IPS DF 4.7 (cell line): ENCODE measurements around the gene ABCC3.
"Not testable (repeated sequence)": the region's sequence is repeated elsewhere in the genome, so short reads cannot be mapped to it uniquely, and the experiment has no call there.

Experiments used
- DNase-seq: peaks from one replicate; pipeline ENCODE4 v3.0.0-alpha.2; 2013; ENCODE audit warnings: low spot score; ENCODE audit errors: extremely low read depth

ABCC3 gene

DNA sequence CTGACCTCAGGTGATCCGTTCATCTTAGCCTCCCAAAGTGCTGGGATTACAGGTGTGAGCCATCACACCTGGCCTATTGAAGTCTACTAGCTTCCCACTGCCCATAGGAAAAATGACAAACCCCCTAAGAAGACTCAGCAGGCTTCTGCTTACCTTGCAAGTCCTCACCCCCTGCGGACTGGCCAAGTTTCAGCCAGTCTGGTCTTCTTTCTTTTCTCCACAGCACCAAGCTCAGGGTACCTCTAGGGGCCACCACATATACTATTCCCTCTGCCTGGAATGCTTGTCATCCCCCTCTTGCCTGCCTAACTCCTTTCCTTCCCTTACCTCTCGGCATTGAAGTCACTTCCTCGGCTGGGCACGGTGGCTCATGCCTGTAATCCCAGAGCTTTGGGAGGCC, 31.2 kb downstream of the ABCC3 start:
- no peak for DNase-seq

DNA sequence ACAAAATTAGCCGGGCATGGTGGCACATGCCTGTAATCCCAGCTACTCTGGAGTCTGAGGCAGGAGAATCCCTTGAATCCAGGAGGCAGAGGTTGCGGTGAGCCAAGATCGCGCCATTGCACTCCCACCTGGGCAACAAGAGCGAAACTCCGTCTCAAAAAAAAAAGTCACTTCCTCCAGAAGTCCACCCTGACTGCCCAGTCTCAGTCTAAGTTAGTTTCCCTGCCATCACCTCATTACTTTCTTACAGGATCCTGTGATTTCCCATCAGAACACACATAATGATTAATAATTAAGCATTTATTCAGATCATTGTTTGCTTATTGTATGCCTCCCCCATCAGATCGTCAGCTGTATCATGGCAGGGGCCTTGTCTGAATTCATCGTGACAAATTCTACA, 31.6 kb downstream of the ABCC3 start:
- DNase-seq, result no peak

DNA sequence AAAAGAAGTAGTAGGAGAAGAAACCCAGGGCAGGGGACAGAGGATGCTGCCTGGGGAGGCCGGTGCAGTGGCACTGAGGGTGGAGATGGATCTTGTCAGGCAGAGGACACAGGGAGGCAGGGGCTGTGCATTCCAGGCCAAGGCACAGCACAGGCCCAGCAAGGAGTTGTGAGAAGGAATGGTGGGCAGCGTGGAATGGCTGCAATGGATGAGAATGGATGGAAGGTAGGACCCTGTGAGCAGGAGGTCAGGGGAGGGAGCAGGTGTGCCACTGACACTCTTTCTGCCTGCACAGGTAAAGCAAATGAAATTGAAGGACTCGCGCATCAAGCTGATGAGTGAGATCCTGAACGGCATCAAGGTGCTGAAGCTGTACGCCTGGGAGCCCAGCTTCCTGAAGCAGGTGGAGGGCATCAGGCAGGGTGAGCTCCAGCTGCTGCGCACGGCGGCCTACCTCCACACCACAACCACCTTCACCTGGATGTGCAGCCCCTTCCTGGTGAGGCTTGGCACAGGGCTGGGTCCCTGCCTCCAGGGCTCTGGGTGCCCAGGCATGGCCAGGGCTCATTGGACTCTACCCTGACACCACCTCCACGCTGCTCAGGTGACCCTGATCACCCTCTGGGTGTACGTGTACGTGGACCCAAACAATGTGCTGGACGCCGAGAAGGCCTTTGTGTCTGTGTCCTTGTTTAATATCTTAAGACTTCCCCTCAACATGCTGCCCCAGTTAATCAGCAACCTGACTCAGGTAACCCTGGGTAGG, 32.8 kb downstream of the ABCC3 start:
- DNase-seq, result no peak

DNA sequence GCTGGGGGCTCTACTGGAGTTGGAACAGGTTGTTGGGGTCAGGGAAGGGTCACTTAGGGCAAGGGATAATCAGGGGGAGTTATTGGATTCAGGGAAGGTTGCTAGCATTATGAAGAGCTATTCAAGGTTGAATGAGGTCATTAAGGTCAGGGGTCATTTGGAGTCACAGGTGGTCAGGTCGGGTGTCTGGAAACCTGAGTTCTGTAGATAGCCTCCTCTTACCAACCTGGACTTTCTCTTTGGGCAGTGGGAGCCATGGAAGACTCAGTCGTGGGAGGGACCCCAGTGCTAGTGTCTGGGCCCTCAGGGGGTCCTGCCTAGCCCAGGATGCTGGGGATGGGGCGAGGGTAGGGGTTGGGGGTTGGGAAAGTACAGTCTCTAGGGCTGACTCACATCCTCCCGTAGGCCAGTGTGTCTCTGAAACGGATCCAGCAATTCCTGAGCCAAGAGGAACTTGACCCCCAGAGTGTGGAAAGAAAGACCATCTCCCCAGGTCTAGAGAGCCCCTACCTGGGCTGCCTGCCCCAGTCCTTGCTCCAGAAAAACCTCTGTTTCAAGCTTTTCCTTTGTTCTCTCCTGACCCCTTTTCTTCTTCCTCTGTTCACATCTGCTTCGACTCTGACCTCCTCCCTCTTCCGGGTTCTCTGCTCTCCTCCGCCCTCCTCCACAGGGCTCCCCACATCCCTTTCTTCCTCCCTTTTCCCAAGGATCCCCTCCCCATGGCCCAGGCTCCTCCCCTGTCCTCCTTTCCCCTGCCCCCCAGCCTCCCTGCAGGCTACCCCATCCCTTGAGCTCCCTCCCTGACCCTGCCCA, 33.5 kb downstream of the ABCC3 start:
- no peak for DNase-seq

DNA sequence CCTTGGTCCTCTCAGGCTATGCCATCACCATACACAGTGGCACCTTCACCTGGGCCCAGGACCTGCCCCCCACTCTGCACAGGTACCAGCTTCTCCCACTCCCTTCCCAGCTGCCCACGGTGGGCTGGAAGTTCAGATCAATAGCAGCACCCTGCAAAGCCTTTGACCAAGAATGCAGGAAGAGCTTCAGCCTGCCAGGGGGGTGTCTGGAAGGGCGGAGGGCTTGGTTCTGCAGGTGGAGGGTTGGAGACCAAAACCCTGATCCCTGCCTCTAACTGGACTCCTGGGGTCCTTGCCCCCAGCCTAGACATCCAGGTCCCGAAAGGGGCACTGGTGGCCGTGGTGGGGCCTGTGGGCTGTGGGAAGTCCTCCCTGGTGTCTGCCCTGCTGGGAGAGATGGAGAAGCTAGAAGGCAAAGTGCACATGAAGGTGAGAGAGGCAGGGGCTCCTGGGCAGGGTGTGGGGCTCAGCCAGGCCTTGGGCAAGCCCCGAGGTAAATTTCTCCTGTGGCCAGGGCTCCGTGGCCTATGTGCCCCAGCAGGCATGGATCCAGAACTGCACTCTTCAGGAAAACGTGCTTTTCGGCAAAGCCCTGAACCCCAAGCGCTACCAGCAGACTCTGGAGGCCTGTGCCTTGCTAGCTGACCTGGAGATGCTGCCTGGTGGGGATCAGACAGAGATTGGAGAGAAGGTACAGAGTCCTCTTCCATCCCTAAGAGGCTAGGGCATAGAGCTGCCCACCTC, 34.3 kb downstream of the ABCC3 start:
- DNase-seq, result no peak

DNA sequence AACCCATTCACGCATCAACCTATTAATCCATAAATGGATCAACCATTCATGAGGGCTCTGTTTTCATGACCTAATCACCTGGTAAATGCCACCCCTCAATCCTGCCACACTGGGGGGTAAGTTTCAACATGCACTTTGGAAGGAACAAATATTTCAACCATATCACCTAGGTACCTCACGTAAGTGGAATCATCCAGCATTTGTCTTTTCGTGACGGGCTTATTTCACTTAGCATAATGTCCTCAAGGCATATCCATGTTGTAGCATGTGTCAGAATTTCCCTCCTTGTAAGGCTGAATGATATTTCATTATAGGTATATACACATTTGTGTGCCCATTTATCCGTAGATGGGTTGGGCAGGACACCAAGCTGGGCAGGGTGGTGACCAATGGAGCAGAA, 37.4 kb downstream of the ABCC3 start:
- DNase-seq, result no peak

DNA sequence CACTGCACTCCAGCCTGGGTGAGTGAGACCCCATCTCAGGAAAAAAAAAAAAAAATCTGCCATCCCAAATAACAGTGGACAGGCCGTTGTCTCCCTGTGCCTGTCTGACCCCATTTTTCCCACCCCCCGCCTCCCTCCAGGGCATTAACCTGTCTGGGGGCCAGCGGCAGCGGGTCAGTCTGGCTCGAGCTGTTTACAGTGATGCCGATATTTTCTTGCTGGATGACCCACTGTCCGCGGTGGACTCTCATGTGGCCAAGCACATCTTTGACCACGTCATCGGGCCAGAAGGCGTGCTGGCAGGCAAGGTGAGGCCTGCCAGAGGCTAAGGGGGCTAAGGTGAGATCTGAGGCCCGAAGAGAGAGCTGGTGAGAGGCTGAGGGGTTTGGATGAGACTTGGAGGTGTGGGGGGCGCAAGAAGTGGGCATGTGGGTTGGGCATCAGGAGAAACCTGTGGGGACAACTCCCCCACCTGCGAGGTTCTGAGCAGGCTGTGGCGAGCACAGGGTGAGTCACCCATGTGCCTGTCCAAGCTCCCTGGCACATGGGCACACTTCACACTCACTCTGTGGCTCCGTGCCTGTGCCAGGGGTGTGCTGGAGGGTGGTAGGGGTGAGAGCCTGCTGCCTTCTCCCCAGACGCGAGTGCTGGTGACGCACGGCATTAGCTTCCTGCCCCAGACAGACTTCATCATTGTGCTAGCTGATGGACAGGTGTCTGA, 38.3 kb downstream of the ABCC3 start:
- DNase-seq, result no peak

DNA sequence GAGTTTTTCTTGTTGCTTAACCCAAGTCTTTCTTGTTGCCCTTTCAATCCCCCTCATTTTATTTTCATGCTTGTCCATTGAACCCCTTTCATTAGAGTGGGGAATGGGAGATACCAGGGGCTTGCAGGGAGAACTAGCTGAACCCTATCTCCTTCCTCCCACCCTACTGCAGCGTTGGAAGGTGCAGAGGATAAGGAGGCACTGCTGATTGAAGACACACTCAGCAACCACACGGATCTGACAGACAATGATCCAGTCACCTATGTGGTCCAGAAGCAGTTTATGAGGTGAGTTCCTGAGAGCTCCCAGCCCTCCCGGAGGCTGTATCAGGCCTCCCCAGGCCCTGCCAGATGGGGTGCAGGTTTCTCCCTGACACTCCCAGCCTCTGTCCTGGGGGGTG, 40.5 kb downstream of the ABCC3 start:
- DNase-seq, result no peak

DNA sequence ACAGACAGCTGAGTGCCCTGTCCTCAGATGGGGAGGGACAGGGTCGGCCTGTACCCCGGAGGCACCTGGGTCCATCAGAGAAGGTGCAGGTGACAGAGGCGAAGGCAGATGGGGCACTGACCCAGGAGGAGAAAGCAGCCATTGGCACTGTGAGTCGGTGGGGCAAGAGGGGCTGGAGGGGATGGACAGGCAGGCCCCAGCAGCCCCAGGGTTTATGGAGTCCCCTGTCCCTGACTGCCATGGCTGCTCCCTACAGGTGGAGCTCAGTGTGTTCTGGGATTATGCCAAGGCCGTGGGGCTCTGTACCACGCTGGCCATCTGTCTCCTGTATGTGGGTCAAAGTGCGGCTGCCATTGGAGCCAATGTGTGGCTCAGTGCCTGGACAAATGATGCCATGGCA, 40.9 kb downstream of the ABCC3 start:
- no peak for DNase-seq

DNA sequence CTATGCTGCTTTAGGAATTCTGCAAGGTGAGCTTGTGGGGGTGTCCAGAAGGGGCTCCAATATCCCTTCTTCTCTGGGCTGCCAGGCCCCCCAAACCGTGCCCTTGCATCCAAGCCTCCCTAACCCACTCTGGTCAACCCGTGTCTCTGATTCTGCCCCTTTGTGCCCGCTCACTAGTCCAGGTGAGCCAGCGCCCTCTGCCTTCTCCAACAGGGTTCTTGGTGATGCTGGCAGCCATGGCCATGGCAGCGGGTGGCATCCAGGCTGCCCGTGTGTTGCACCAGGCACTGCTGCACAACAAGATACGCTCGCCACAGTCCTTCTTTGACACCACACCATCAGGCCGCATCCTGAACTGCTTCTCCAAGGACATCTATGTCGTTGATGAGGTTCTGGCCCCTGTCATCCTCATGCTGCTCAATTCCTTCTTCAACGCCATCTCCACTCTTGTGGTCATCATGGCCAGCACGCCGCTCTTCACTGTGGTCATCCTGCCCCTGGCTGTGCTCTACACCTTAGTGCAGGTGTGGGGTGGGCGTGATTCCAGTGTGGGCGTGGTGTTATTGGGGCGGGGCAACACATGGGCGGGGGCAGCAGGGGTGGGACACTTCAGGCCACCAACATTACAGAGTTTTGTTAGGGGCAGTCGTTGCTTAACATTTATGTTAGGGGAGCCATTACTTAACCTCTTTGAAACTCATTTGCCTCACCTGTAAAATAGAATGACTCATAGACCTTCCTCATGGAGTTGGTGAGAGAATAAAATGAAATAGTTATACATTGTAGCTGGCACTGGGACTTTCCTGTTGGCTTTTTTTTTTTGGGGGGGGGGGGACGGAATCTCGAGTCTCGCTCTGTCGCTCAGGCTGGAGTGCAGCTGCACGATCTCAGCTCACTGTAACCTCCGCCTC, 41.6 kb downstream of the ABCC3 start:
- DNase-seq, result no peak

DNA sequence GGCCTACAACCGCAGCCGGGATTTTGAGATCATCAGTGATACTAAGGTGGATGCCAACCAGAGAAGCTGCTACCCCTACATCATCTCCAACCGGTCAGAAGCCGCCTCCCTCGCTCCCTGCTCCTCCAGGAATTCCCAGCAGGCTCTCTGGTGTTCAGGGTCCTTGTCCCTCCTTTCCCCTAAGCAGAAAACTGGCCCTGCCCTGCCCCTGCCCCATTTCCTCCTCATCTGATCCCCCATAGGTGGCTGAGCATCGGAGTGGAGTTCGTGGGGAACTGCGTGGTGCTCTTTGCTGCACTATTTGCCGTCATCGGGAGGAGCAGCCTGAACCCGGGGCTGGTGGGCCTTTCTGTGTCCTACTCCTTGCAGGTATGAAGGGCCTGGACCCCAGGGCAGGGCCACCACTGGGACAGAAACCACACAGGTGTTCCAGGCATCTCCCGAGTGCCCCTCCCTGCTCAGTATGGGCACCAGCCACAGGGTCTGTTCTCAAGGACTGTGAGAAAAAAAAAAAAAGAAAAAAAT, 43.2 kb downstream of the ABCC3 start:
- DNase-seq, result no peak

DNA sequence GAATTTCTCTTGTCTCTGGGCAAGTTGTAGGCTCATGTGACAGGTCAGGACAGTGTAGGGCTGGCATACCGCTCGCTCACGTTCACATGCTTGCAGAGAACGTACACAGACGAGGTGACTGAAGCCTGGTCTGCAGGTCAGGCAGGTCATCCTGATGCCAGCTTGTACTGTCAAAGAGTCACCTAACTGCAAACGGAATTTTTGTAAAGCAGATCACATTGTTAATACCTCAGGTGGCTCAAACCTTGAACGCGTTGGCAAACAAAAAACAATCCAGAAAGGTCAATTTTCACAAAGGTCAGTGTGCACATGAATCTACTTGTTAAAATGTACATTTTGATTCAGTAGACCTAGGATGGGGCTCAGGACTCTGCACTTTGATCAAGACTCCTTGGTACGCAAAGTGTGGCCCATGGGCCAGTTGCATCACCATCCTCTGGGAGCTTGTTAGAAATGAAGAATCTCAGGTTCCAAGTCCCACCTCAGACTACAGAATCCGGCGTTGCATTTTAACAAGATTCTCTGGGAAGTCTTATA, 44.4 kb downstream of the ABCC3 start:
- no peak for DNase-seq

DNA sequence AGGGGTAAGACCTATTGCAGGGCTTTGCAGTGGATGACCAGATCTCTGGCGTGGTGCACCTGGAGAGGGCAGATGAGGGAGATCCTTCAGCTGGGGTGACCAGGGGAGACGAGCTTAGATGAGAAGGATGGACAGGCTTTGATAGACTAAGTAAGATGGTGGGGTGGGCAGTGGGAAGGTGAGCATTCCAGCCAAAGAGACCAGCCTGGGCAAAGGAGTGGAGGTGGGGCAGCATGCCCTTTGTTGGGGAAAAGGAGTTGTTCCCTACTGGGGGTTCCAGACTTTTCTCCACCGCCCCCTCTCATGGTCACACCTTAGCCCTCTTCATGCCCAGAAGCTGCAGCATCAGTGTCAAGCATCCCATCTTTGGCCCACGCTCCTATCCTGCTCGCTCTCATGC, 45.4 kb downstream of the ABCC3 start:
- no peak for DNase-seq

DNA sequence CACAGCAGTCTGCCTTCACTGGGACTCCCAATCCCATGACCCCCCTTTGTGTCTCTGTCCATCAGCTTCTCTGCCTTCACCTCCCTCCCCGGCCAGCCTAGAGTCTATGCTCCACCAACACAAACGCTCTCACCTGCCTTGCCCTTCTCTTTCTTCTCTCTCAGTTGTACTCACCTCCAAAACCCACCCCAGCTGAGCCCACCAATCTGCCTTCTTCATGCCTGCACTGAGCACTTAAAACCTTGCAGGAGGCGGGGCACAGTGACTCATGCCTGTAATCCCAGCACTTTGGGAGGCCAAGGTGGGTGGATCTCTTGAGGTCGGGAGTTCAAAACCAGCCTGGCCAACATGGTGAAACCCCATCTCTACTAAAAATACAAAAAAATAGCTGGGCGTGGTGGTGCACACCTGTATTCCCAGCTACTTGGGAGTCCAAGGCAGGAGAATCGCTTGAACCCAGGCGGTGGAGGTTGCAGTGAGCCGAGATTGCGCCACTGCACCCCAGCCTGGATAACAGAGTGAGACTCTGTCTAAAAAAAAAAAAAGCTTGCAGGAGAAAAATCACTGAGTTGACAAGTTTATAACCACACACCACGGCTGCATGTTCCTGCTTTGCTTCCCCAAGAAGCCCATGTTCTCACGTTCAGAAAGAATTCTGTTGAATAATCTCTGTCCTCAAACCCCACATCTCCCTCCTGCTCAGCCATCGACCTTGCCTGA, 46.0 kb downstream of the ABCC3 start:
- not testable (repeated sequence) for DNase-seq

DNA sequence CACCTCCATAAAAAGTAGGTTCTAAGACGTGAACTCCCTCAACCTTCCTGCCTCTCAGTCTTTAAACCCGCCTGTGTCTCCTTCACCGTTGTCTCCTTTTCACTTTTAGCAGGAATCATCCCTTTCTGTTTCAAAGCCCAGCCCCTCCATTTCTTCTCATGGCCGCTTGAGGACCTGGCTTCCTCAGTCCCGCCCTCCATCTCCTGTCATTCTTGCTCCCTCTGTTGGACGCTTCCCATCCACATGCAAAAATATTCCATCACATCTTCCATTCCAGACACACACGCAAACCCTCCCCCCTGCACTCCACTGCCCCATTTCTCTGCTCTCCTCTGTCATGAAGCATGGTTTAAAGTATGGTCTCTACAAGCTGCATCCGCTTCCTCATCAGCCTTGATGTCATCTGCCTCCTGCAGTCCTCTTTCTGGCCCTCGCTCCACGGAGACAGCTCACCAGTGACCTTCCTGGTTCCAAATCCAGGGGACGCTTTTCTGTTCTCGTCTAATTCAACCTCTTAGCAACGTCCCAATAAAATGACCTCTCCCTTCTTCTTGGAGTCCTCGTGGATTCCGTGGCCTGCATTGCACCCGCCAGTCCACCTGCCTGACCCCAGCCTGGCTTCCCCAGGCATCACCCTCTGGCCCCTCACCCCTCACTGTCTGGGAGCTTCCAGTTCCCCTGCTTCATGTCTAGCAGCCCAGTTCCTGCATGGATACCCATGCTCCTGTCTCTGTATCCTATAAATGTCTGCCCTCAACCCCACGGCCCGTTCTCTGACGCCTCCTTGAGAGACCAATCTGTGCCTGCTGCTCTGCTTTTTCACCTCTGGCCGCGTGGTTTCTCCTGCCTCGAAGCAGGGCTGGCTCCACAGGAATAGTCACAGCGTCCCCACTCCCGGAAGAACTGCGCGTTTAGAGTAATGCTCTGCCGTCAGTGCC, 46.9 kb downstream of the ABCC3 start:
- DNase-seq, result no peak

DNA sequence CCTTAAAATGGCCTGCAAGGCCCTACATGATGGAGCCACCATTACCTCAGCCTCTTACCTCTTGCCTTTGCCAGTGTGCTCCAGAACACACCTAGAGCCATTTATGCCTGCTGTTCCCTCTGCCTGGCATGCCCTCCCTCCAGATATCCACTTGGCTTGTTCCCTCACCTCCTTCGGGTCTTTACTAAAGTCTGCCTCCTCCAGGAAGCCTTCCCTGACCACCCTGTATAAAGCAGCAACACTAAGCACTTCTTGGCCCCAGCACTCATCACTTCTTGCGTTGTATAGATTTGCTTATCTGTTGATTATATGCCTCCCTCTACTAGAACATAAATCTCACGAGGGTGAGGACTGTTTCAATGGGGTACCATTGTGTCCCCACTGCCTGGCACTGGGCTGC, 47.8 kb downstream of the ABCC3 start:
- no peak for DNase-seq

DNA sequence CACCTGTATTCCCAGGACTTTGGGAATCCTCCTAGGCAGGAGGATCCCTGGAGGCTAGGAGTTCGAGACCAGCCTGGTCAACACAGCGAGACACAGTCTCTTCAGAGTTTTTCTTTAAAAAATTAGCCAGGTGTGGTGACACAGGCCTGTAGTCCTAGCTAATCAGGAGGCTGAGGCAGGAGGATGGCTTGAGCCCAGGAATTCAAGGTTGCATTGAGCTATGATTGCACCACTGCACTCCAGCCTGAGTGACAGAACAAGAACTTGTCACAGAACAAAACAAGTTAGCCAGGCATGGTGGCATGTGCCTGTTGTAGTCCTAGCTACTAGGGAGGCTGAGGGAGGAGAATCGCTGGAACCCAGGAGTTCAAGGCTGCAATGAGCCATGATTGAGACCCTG, 48.3 kb downstream of the ABCC3 start:
- DNase-seq, result no peak
